ENCODE results near the gene EPDR1.

- no peak for TF ChIP-seq CTCF (conservative IDR thresholded peaks at IDR 0.05 in 1 of 2, IDR thresholded peaks at IDR 0.05 in 1 of 2; ENCODE audit: low read depth in 1 of 2, low read length in 2 of 2)
- TF ChIP-seq EZH2 (IDR thresholded peaks at IDR 0.05; ENCODE audit: low read length, missing control alignments): no peak
Observed at GRCh38 chr7:37956791-37957190, 36.4 kb downstream of the EPDR1 start.
